ENCODE results near the gene HPSE2.

GRCh38 chr10:98885378-98885777 lies 350.3 kb downstream of the HPSE2 start:
- TF ChIP-seq EP300 (IDR thresholded peaks at IDR 0.05; ENCODE audit: borderline replicate concordance) (no peak), CREB1 (IDR thresholded peaks at IDR 0.05; ENCODE audit: low read depth) (no peak), ZBTB7A (IDR thresholded peaks at IDR 0.05; ENCODE audit: low read depth) (no peak), CEBPB (IDR thresholded peaks at IDR 0.05) (no peak), MAX (IDR thresholded peaks at IDR 0.05) (no peak), RAD21 (IDR thresholded peaks at IDR 0.05; ENCODE audit: low read depth) (no peak), TAF1 (IDR thresholded peaks at IDR 0.05; ENCODE audit: low read depth) (no peak), FOXM1 (IDR thresholded peaks at IDR 0.05; ENCODE audit: borderline replicate concordance, low read depth) (no peak), YY1 (IDR thresholded peaks at IDR 0.05; ENCODE audit: low read depth) (no peak), REST (IDR thresholded peaks at IDR 0.05; ENCODE audit: low read depth) (no peak), TEAD4 (IDR thresholded peaks at IDR 0.05) (no peak), TCF12 (IDR thresholded peaks at IDR 0.05; ENCODE audit: low read depth) (no peak), EGR1 (IDR thresholded peaks at IDR 0.05) (no peak), NFIC (IDR thresholded peaks at IDR 0.05) (no peak)
